GM12878 (cell line): ENCODE measurements around the gene ZWILCH. TPM values are rescaled to one million over a fixed set of nuclear protein-coding genes. Genes with fewer than 3 reads are reported as not detected.

Experiments
- ATAC-seq: fragments of 200-7000 bp; cut with Tn5 transposase; 3 replicates; pipeline ENCODE4 v1.9.1; 2020; ENCODE audit warnings: mild to moderate bottlenecking, moderate library complexity
- BruUV-seq: library from RNA; stranded (reverse); fragments of 400-500 nt; replicated peaks from 2 replicates; lab custom pipeline; 2021; lab: Mats Ljungman, UMichigan
- CTCF ChIA-PET: fragments of 300-600 bp; sonication (Branson Sonifier 250); formaldehyde crosslinking; extraction: SDS; loops from one replicate; lab custom pipeline; 2021; ENCODE audit warnings: inconsistent platforms; lab: Yijun Ruan, JAX
- POLR2A ChIA-PET: fragments of 350-600 bp; formaldehyde crosslinking; extraction: SDS; loops from one replicate; lab custom pipeline; 2021; ENCODE audit warnings: inconsistent platforms; lab: Charles Lee
- RAD21 ChIA-PET: fragments of 300-600 bp; sonication (Branson Sonifier 250); formaldehyde crosslinking; loops from one replicate; lab custom pipeline; 2023; ENCODE audit warnings: antibody characterized with exemption; ENCODE audit not compliant: unreplicated experiment; lab: Charles Lee
- SMC1A ChIA-PET: fragments of 300-600 bp; sonication (Branson Sonifier 250); formaldehyde crosslinking; loops from one replicate; lab custom pipeline; 2023; ENCODE audit not compliant: unreplicated experiment, uncharacterized antibody; lab: Charles Lee
- DNase-seq: peaks from one replicate; pipeline ENCODE4 v3.0.0-alpha.2; 2011; ENCODE audit warnings: low read depth, low spot score
- FAIRE-seq: peaks from 3 replicates; lab custom pipeline; 2011; peaks lifted over from hg19 to GRCh38; lab: Jason Lieb, UNC
- H2AFZ ChIP-seq: 2 replicates; pipeline ENCODE4 v1.6.0; 2011; ENCODE audit warnings: low read depth, low read length, control low read depth; ENCODE audit not compliant: control insufficient read depth
- H3K27ac ChIP-seq: 2 replicates; pipeline ENCODE4 v1.5.1; 2011; ENCODE audit warnings: control low read depth; ENCODE audit not compliant: control insufficient read depth, insufficient read depth
- H3K27me3 ChIP-seq, 2 experiments: replicated peaks in 1 of 2; 2 replicates each; pipeline versions ENCODE4 v1.6.0 to v1.6.1; 2011; ENCODE audit warnings: low read length in 1 of 2; ENCODE audit not compliant: control insufficient read depth in 2 of 2, insufficient read depth in 2 of 2
- H3K36me3 ChIP-seq, 2 experiments: 2 replicates each; pipeline ENCODE4 v1.5.1; 2011; ENCODE audit warnings: low read length in 1 of 2; ENCODE audit not compliant: control insufficient read depth in 2 of 2, insufficient read depth in 2 of 2
- H3K4me1 ChIP-seq: 2 replicates; pipeline ENCODE4 v1.6.1; 2011; ENCODE audit warnings: mild to moderate bottlenecking, low read length, moderate library complexity, mixed read lengths; ENCODE audit not compliant: control insufficient read depth, insufficient read depth
- H3K4me2 ChIP-seq: 2 replicates; pipeline ENCODE4 v1.6.0; 2011; ENCODE audit warnings: control low read depth; ENCODE audit not compliant: control insufficient read depth, insufficient read depth
- H3K4me3 ChIP-seq: fragments of 200-600 bp; sonication (generic); 2 replicates; pipeline ENCODE4 v1.5.1; 2016
- H3K79me2 ChIP-seq: 2 replicates; pipeline ENCODE4 v1.6.0; 2011; ENCODE audit warnings: low read length; ENCODE audit not compliant: control insufficient read depth, insufficient read depth
- H3K9ac ChIP-seq: 2 replicates; pipeline ENCODE4 v1.8.0; 2011; ENCODE audit warnings: low read length, control low read depth, mixed read lengths; ENCODE audit not compliant: control insufficient read depth, insufficient read depth
- H3K9me3 ChIP-seq: replicated peaks from 3 replicates; pipeline ENCODE4 v1.5.1; 2011; ENCODE audit warnings: mild to moderate bottlenecking, low read length; ENCODE audit not compliant: control insufficient read depth, insufficient read depth
- H4K20me1 ChIP-seq: 2 replicates; pipeline ENCODE4 v1.6.0; 2011; ENCODE audit not compliant: control insufficient read depth, insufficient read depth
- CBFB ChIP-seq: IDR thresholded peaks from 2 replicates; pipeline ENCODE4 v1.6.1; 2016; ENCODE audit warnings: antibody characterized with exemption, low read depth
- IRF3 ChIP-seq: fragments of 450-650 bp; IDR thresholded peaks from 2 replicates; pipeline ENCODE4 v1.6.1; 2014; ENCODE audit warnings: mild to moderate bottlenecking
- JUNB ChIP-seq: IDR thresholded peaks from 2 replicates; pipeline ENCODE4 v1.6.1; 2016; ENCODE audit warnings: antibody characterized with exemption, mild to moderate bottlenecking
- MTA2 ChIP-seq: fragments of 450-650 bp; IDR thresholded peaks from 2 replicates; pipeline ENCODE4 v1.6.1; 2016; ENCODE audit warnings: low read depth, mild to moderate bottlenecking, moderate library complexity
- NR2C2 ChIP-seq: IDR thresholded peaks from 2 replicates; pipeline ENCODE4 v1.6.1; 2011; ENCODE audit warnings: borderline replicate concordance, low read depth; ENCODE audit not compliant: control insufficient read depth, insufficient read length
- PML ChIP-seq: IDR thresholded peaks from 2 replicates; pipeline ENCODE4 v1.6.1; 2012; ENCODE audit warnings: low read length, inconsistent platforms
- SRF ChIP-seq, 2 experiments: IDR thresholded peaks; 2 replicates each; pipeline ENCODE4 v1.6.1; 2011; ENCODE audit warnings: low read depth in 2 of 2, low read length in 2 of 2, mild to moderate bottlenecking in 1 of 2, moderate library complexity in 1 of 2
- TCF3 ChIP-seq: IDR thresholded peaks from 2 replicates; pipeline ENCODE4 v1.6.1; 2012; ENCODE audit warnings: low read depth, mild to moderate bottlenecking, low read length, borderline replicate concordance; ENCODE audit not compliant: insufficient read depth
- YY1 ChIP-seq: IDR thresholded peaks from 2 replicates; pipeline ENCODE4 v1.6.1; 2011; ENCODE audit warnings: low read depth, mild to moderate bottlenecking, low read length
- WGBS: methylation state at CpG from one replicate; pipeline ENCODE4 v1.1.6; 2016; ENCODE audit warnings: low lambda C conversion rate; ENCODE audit not compliant: insufficient replicate concordance, insufficient coverage; ENCODE audit errors: missing lambda C conversion rate; 5-methylcytosine and 5-hydroxymethylcytosine counted together
- in situ Hi-C: fragments of 300-500 bp; cut with MboI; formaldehyde crosslinking; loops from 9 replicates; pipeline ENCODE4 v1.14.3; 2018; ENCODE audit warnings: mixed read lengths
- intact Hi-C: fragments of 100-400 bp; cut with micrococcal nuclease; formaldehyde crosslinking; loops from one replicate; pipeline ENCODE4 v1.14.2; 2022; ENCODE audit not compliant: unreplicated experiment
- polyA plus RNA-seq, 11 experiments: library from polyadenylated mRNA; depleted of rRNA in 4 of 11; unstranded in 6 of 11; stranded (reverse) in 5 of 11; fragments of >200 nt; fragmentation: Nextera tagmentation in 4 of 11; fragmentation: Illumina TruSeq in 1 of 11; extraction: Ambion mirVana in 4 of 11; extraction: Trizol in 1 of 11; gene quantifications; 1 replicate in 1 of 11; 2 replicates in 10 of 11; pipeline versions ENCODE4 v1.2.1 to v1.2.3, GENCODE V29; 2011 to 2016; ENCODE audit warnings: inconsistent platforms in 2 of 11, missing spikeins in 2 of 11, low read depth in 1 of 11
- total RNA-seq, 4 experiments: library from RNA; depleted of rRNA in 3 of 4; stranded (reverse); fragments of >200 nt in 3 of 4; fragmentation: Illumina TruSeq in 1 of 4; extraction: Trizol in 1 of 4; gene quantifications; 2 replicates each; pipeline versions ENCODE4 v1.2.1 to v1.2.3, GENCODE V29; 2013 to 2021
- TF ChIP-seq, protein P1 (sequence below): fragments of 450-650 bp; IDR thresholded peaks from 2 replicates; pipeline ENCODE4 v1.6.1; 2016; ENCODE audit warnings: mild to moderate bottlenecking
- TF ChIP-seq, protein P2 (sequence below): fragments of 450-650 bp; IDR thresholded peaks from 2 replicates; pipeline ENCODE4 v1.6.1; 2016; ENCODE audit warnings: mild to moderate bottlenecking, moderate library complexity, borderline replicate concordance

ZWILCH gene
- total and polyA plus RNA-seq, 10 of the 15 experiments (the other 5 are each of a cell fraction or from before 2014, with no cell fraction given): 15.6 to 73.9 (median 32.4) TPM

- Histone ChIP-seq H3K9ac (no peak overlapping the region), H3K79me2 (no peaks in the 10 kb centered on the region), H2AFZ (no peak overlapping the region), H3K36me3 (no peaks in the 10 kb centered on the region), H3K4me3 (no peak overlapping the region), H3K27me3 (no peaks in the 10 kb centered on the region), H3K27ac (no peak overlapping the region), H3K4me1 (no peaks in the 10 kb centered on the region), H3K9me3 (no peaks in the 10 kb centered on the region), H4K20me1 (no peaks in the 10 kb centered on the region), H3K4me2 (no peak overlapping the region)
- TF ChIP-seq, protein P1, sequence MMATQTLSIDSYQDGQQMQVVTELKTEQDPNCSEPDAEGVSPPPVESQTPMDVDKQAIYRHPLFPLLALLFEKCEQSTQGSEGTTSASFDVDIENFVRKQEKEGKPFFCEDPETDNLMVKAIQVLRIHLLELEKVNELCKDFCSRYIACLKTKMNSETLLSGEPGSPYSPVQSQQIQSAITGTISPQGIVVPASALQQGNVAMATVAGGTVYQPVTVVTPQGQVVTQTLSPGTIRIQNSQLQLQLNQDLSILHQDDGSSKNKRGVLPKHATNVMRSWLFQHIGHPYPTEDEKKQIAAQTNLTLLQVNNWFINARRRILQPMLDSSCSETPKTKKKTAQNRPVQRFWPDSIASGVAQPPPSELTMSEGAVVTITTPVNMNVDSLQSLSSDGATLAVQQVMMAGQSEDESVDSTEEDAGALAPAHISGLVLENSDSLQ: no peak
- TF ChIP-seq SRF (IDR thresholded peaks at IDR 0.05; ENCODE audit: low read depth in 2 of 2, low read length in 2 of 2): no peak
- ChIA-PET SMC1A (no interaction called here), CTCF (no interaction called here), POLR2A (no interaction called here), RAD21 (no interaction called here)
- BruUV-seq: no TSS peak
- ATAC-seq (no peak), FAIRE-seq (no peak), DNase-seq (no peak)
- WGBS: 87% methylated on average over 6 of the region's 6 CpGs
- intact Hi-C loops: no loop called here
- in situ Hi-C loops: no loop called here
These were observed 53.1 kb downstream of the ZWILCH start for GRCh38 chr15:66558271-66558670.

DNA sequence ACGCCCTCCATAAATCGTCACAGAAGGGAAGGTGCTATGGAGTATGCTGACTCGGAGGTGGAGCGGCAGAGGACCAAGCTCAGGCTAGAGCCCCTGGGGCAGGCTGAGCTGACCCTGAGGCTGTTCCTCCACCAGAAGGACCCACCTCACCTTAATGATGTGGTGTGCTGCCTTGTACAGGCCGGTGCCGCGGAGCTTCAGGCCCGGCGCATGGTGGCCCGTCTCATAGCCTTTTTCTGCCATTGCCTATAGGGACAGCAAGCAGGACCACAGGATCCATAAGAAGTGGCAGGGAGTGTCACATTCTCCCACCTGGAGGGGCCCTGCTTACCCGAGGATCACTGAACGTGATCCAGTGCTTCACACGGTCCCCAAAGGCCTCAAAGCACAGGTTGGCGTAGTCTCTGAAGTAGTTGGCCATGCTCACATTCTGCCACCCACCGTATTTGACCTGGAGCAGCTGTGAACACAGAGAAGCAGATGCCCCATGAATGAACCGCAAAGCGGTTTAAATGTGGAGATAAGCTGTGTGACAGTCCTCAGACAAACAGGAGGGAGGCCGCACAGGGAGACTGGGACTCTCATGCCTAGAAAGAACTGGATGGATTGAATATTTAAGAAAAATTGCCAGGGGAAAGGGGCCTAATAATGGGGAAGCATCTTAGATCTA, 55.9 kb downstream of the ZWILCH start:
- H3K36me3 ChIP-seq: no peaks in the 10 kb centered on the region
- H3K27me3 ChIP-seq: no peaks in the 10 kb centered on the region
- ChIA-PET CTCF (interaction anchor here (1.1 kb wide), 1 partner anchor 11 kb away, joined by 3 read pairs; no protein-coding TSS in a partner anchor), POLR2A (no interaction called here), RAD21 (no interaction called here), SMC1A (interaction anchor here (0.6 kb wide), 1 partner anchor 294 kb away, joined by 4 read pairs; no protein-coding TSS in a partner anchor)
- FAIRE-seq (no peak), ATAC-seq (no peak), DNase-seq (no peak)
- no peak overlapping the region for H3K4me2 ChIP-seq
- H3K9ac ChIP-seq: no peak overlapping the region
- H4K20me1 ChIP-seq: no peaks in the 10 kb centered on the region
- in situ Hi-C loops (no loop called here), intact Hi-C loops (no loop called here)
- no peak overlapping the region for H3K4me3 ChIP-seq
- no peaks in the 10 kb centered on the region for H3K79me2 ChIP-seq
- no peaks in the 10 kb centered on the region for H3K9me3 ChIP-seq
- no peak overlapping the region for H3K27ac ChIP-seq
- 84% methylated on average over 18 of the region's 18 CpGs for WGBS
- no peak overlapping the region for H2AFZ ChIP-seq
- no peaks in the 10 kb centered on the region for H3K4me1 ChIP-seq
- no TSS peak for BruUV-seq
- TF ChIP-seq NR2C2: no peak
- no peak for TF ChIP-seq PML
- no peak for TF ChIP-seq YY1
- TF ChIP-seq CBFB: no peak
- no peak for TF ChIP-seq JUNB
- TF ChIP-seq MTA2: no peak
- no peak for TF ChIP-seq TCF3
- TF ChIP-seq, protein P2, sequence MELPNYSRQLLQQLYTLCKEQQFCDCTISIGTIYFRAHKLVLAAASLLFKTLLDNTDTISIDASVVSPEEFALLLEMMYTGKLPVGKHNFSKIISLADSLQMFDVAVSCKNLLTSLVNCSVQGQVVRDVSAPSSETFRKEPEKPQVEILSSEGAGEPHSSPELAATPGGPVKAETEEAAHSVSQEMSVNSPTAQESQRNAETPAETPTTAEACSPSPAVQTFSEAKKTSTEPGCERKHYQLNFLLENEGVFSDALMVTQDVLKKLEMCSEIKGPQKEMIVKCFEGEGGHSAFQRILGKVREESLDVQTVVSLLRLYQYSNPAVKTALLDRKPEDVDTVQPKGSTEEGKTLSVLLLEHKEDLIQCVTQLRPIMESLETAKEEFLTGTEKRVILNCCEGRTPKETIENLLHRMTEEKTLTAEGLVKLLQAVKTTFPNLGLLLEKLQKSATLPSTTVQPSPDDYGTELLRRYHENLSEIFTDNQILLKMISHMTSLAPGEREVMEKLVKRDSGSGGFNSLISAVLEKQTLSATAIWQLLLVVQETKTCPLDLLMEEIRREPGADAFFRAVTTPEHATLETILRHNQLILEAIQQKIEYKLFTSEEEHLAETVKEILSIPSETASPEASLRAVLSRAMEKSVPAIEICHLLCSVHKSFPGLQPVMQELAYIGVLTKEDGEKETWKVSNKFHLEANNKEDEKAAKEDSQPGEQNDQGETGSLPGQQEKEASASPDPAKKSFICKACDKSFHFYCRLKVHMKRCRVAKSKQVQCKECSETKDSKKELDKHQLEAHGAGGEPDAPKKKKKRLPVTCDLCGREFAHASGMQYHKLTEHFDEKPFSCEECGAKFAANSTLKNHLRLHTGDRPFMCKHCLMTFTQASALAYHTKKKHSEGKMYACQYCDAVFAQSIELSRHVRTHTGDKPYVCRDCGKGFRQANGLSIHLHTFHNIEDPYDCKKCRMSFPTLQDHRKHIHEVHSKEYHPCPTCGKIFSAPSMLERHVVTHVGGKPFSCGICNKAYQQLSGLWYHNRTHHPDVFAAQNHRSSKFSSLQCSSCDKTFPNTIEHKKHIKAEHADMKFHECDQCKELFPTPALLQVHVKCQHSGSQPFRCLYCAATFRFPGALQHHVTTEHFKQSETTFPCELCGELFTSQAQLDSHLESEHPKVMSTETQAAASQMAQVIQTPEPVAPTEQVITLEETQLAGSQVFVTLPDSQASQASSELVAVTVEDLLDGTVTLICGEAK: no peak
- no peak for TF ChIP-seq IRF3
